ENCODE results near the gene CALN1.

Gene CALN1

GRCh38 chr7:72019436-72019835, 392.7 kb downstream of the CALN1 start:
- Histone ChIP-seq H3K9ac (ENCODE audit: low read length) (no peak overlapping the region), H3K4me3 (ENCODE audit: low read depth, low read length, poor library complexity, severe bottlenecking) (no peak overlapping the region), H3K9me3 (ENCODE audit: low read length) (no peaks in the 10 kb centered on the region), H3F3A (ENCODE audit: insufficient read depth, low read length) (no peaks in the 10 kb centered on the region), H3K27ac (ENCODE audit: low read depth, low read length, poor library complexity, severe bottlenecking) (no peak overlapping the region), H3K36me3 (ENCODE audit: insufficient read depth, low read length) (no peaks in the 10 kb centered on the region), H2AFZ (ENCODE audit: low read length) (no peak overlapping the region), H3K9me2 (ENCODE audit: low read depth, low read length) (no peaks in the 10 kb centered on the region), H3K4me2 (ENCODE audit: low read length) (no peak overlapping the region), H3K27me3 (ENCODE audit: insufficient read depth, low read length) (no peaks in the 10 kb centered on the region; the same call in 1 of the 2 replicates), H3K4me1 (ENCODE audit: insufficient read depth, low read length, severe bottlenecking) (no peaks in the 10 kb centered on the region), H4K20me1 (ENCODE audit: insufficient read depth, low read length) (no peaks in the 10 kb centered on the region), H3K79me2 (ENCODE audit: insufficient read depth, low read length) (no peaks in the 10 kb centered on the region)
- TF ChIP-seq EZH2 (IDR thresholded peaks at IDR 0.05; ENCODE audit: borderline replicate concordance, low read length) (no peak), CTCF (IDR thresholded peaks at IDR 0.05; ENCODE audit: low read length) (no peak)

GRCh38 chr7:72017756-72018155, 394.4 kb downstream of the CALN1 start:
- no peak for TF ChIP-seq CTCF (IDR thresholded peaks at IDR 0.05; ENCODE audit: low read length)
- TF ChIP-seq EZH2 (IDR thresholded peaks at IDR 0.05; ENCODE audit: borderline replicate concordance, low read length): no peak
- no peak overlapping the region for H3K27ac ChIP-seq (ENCODE audit: low read depth, low read length, poor library complexity, severe bottlenecking)
- H3K79me2 ChIP-seq (ENCODE audit: insufficient read depth, low read length): no peaks in the 10 kb centered on the region
- no peaks in the 10 kb centered on the region for H3K9me2 ChIP-seq (ENCODE audit: low read depth, low read length)
- H3K4me1 ChIP-seq (ENCODE audit: insufficient read depth, low read length, severe bottlenecking): no peaks in the 10 kb centered on the region
- no peak overlapping the region for H2AFZ ChIP-seq (ENCODE audit: low read length)
- no peak overlapping the region for H3K4me2 ChIP-seq (ENCODE audit: low read length)
- no peaks in the 10 kb centered on the region for H4K20me1 ChIP-seq (ENCODE audit: insufficient read depth, low read length)
- H3K36me3 ChIP-seq (ENCODE audit: insufficient read depth, low read length): no peaks in the 10 kb centered on the region
- no peaks in the 10 kb centered on the region for H3F3A ChIP-seq (ENCODE audit: insufficient read depth, low read length)
- H3K9ac ChIP-seq (ENCODE audit: low read length): no peak overlapping the region
- H3K4me3 ChIP-seq (ENCODE audit: low read depth, low read length, poor library complexity, severe bottlenecking): no peak overlapping the region
- H3K9me3 ChIP-seq (ENCODE audit: low read length): no peaks in the 10 kb centered on the region
- no peaks in the 10 kb centered on the region for H3K27me3 ChIP-seq (ENCODE audit: insufficient read depth, low read length)

GRCh38 chr7:72016574-72016973, 395.6 kb downstream of the CALN1 start:
- H3K9ac ChIP-seq (ENCODE audit: low read length): no peak overlapping the region
- no peak overlapping the region for H3K4me3 ChIP-seq (ENCODE audit: low read depth, low read length, poor library complexity, severe bottlenecking)
- no peaks in the 10 kb centered on the region for H3K9me3 ChIP-seq (ENCODE audit: low read length)
- H3F3A ChIP-seq (ENCODE audit: insufficient read depth, low read length): no peaks in the 10 kb centered on the region
- no peaks in the 10 kb centered on the region for H3K4me1 ChIP-seq (ENCODE audit: insufficient read depth, low read length, severe bottlenecking)
- H3K4me2 ChIP-seq (ENCODE audit: low read length): no peak overlapping the region
- no peaks in the 10 kb centered on the region for H3K36me3 ChIP-seq (ENCODE audit: insufficient read depth, low read length)
- no peaks in the 10 kb centered on the region for H3K79me2 ChIP-seq (ENCODE audit: insufficient read depth, low read length)
- no peak overlapping the region for H3K27ac ChIP-seq (ENCODE audit: low read depth, low read length, poor library complexity, severe bottlenecking)
- H2AFZ ChIP-seq (ENCODE audit: low read length): no peak overlapping the region
- no peaks in the 10 kb centered on the region for H3K27me3 ChIP-seq (ENCODE audit: insufficient read depth, low read length)
- no peaks in the 10 kb centered on the region for H3K9me2 ChIP-seq (ENCODE audit: low read depth, low read length)
- no peaks in the 10 kb centered on the region for H4K20me1 ChIP-seq (ENCODE audit: insufficient read depth, low read length)
- no peak for TF ChIP-seq CTCF (IDR thresholded peaks at IDR 0.05; ENCODE audit: low read length)
- TF ChIP-seq EZH2 (IDR thresholded peaks at IDR 0.05; ENCODE audit: borderline replicate concordance, low read length): no peak
